Measurements from ENCODE around the gene CFAP20DC. TPM values are rescaled to one million over a fixed set of nuclear protein-coding genes. Genes with fewer than 3 reads are reported as not detected.
A peak's percentile ranks its signal among the peaks of the same experiment; 100 is the strongest.

The CFAP20DC gene
- total RNA-seq, 2 donors from 2014 or later: 0.33 to 1.0 TPM

DNA sequence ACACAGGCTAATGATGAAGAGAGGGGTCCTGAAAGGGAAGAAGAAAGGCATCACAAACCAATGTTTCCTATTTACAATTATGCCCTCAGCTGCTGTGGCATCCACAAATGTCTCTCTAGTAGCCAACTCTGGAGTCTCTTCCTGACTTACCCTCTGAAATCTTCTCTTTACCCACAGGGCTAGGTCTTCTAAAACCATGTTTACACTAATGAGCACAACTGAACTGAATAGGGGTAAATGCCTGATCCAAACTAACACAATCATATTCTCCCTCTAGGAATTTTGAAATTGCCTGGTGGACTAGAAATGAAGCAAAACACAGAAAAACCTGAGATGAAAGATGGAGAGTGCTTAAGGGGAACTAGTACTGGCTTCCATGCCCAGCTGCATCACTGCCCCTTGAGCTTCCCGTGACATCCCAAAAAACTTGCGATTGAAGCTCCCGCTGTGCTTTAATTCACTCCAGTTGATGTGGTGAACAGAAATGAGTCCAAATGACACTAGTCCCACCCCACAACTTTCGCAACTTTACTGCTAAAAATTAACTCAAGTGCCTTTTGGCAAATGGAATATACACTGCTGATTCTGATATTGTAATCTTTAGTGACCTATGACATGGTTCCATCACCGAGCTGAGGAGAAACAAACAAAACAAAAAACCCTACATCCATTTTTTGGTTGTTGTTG lies 32.8 kb downstream of the CFAP20DC start:
- 32 to 45% methylated on average over 5 of the region's 5 CpGs for WGBS, 2 donors
- no peak for TF ChIP-seq POLR2A (IDR thresholded peaks at IDR 0.05)
- TF ChIP-seq, protein P1, sequence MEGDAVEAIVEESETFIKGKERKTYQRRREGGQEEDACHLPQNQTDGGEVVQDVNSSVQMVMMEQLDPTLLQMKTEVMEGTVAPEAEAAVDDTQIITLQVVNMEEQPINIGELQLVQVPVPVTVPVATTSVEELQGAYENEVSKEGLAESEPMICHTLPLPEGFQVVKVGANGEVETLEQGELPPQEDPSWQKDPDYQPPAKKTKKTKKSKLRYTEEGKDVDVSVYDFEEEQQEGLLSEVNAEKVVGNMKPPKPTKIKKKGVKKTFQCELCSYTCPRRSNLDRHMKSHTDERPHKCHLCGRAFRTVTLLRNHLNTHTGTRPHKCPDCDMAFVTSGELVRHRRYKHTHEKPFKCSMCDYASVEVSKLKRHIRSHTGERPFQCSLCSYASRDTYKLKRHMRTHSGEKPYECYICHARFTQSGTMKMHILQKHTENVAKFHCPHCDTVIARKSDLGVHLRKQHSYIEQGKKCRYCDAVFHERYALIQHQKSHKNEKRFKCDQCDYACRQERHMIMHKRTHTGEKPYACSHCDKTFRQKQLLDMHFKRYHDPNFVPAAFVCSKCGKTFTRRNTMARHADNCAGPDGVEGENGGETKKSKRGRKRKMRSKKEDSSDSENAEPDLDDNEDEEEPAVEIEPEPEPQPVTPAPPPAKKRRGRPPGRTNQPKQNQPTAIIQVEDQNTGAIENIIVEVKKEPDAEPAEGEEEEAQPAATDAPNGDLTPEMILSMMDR (IDR thresholded peaks at IDR 0.05): no peak

DNA sequence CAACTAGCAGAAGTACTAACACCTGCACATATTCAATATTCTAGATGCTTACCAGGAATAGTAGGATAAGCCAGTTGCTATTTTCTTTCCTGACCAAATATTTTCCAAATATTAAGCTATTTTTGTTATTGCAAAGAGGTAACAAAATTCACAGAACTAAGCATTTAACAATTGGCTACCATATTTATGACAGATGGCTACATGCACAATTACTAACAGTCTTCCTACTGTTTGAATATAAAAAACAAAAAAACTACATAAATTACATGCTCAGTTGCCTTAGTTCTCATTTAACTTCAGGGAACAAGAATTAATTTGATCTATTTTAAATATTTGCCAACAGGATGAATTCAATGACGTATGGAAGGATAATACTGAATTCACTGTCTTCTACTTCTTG lies 36.2 kb downstream of the CFAP20DC start:
- ATAC-seq (no peak), DNase-seq (no peak)
- Histone ChIP-seq H3K27me3 (no peaks in the 10 kb centered on the region), H3K4me3 (no peak overlapping the region), H3K4me1 (no peaks in the 10 kb centered on the region), H3K9me3 (no peaks in the 10 kb centered on the region), H3K36me3 (replicated peaks in 1 of 2; ENCODE audit: insufficient read depth in 1 of 2, low read depth in 2 of 2) (no peaks in the 10 kb centered on the region), H3K27ac (no peak overlapping the region)
- WGBS, 2 donors: 29 to 39% methylated on average over 1 of the region's 1 CpG
- intact Hi-C loops (cut with DNase I): no loop called here
- no peak for TF ChIP-seq POLR2A (IDR thresholded peaks at IDR 0.05)
- TF ChIP-seq, protein P1 (IDR thresholded peaks at IDR 0.05): no peak

More for the DNA sequence above, 32.8 kb downstream of the CFAP20DC start:
- intact Hi-C loops (cut with DNase I): no loop called here
- no peaks in the 10 kb centered on the region for H3K9me3 ChIP-seq
- peak in 2 of 4 donors; percentile 22 to 24 for DNase-seq
- H3K4me3 ChIP-seq: no peak overlapping the region
- peak overlapping the region; percentile 9 to 65 (median 62) for H3K27ac ChIP-seq
- H3K27me3 ChIP-seq: no peaks in the 10 kb centered on the region
- no peaks in the 10 kb centered on the region for H3K4me1 ChIP-seq
- no peaks in the 10 kb centered on the region for H3K36me3 ChIP-seq (replicated peaks in 1 of 2; ENCODE audit: insufficient read depth in 1 of 2, low read depth in 2 of 2)
- ATAC-seq: peak; percentile 86

GRCh38 chr3:59006634-59007517 lies 42.9 kb downstream of the CFAP20DC start:
- WGBS, 2 donors: 70 to 76% methylated on average over 5 to 7 of the region's 7 CpGs
- Histone ChIP-seq H3K4me3 (no peak overlapping the region), H3K36me3 (replicated peaks in 1 of 2; ENCODE audit: insufficient read depth in 1 of 2, low read depth in 2 of 2) (no peaks in the 10 kb centered on the region), H3K27ac (no peak overlapping the region), H3K4me1 (peaks cover 5% of the 10 kb centered on the region), H3K9me3 (no peaks in the 10 kb centered on the region), H3K27me3 (no peaks in the 10 kb centered on the region)
- intact Hi-C loops (cut with DNase I): no loop called here
- TF ChIP-seq, protein P1 (IDR thresholded peaks at IDR 0.05): no peak
- TF ChIP-seq POLR2A (IDR thresholded peaks at IDR 0.05): no peak
- peak; percentile 33 for ATAC-seq
- peak; percentile 49 to 81 (median 68) for DNase-seq

DNA sequence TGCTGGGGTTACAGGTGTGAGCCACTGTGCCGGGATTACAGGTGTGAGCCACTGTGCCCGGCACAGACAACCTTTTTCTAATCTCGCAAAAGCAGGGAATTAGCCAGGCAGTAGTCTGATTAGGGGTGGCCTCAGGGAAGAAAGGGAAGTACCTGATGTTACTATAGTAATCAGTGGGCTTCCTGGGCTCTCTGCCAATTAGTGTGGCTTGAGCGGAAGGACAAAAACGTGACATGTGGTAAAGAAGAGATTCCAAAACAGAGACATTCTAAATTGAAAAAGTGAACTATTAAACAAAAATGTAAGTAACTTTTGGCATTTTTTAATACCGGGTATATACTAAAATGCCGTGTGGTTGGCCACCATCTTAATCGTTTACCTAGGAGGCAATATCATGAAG lies 48.1 kb downstream of the CFAP20DC start:
- H3K36me3 ChIP-seq (replicated peaks in 1 of 2; ENCODE audit: insufficient read depth in 1 of 2, low read depth in 2 of 2): no peaks in the 10 kb centered on the region
- no peak overlapping the region for H3K27ac ChIP-seq
- peak in 1 of 4 donors; percentile 27 for DNase-seq
- H3K4me1 ChIP-seq: no peaks in the 10 kb centered on the region
- no peak for ATAC-seq
- intact Hi-C loops (cut with DNase I): no loop called here
- TF ChIP-seq, protein P1 (IDR thresholded peaks at IDR 0.05): no peak
- no peak for TF ChIP-seq POLR2A (IDR thresholded peaks at IDR 0.05)
- no peaks in the 10 kb centered on the region for H3K9me3 ChIP-seq
- no peaks in the 10 kb centered on the region for H3K27me3 ChIP-seq
- H3K4me3 ChIP-seq: no peak overlapping the region
- WGBS, 2 donors: 70 to 82% methylated on average over 7 to 8 of the region's 8 CpGs
